Naive B cell (primary cell): Measurements from ENCODE around the gene BSPRY. TPM values are rescaled to one million over a fixed set of nuclear protein-coding genes. Genes with fewer than 3 reads are reported as not detected.
A peak's percentile ranks its signal among the peaks of the same experiment; 100 is the strongest.
"Not testable (repeated sequence)": the region's sequence is repeated elsewhere in the genome, so short reads cannot be mapped to it uniquely, and the experiment has no call there.

Source experiments
- ATAC-seq, 2 donors: fragments of 150-1000 bp; cut with Tn5 transposase; 2 replicates each; pipeline ENCODE4 v1.10.0; 2021; ENCODE audit warnings: low read depth in 2 of 2, mild to moderate bottlenecking in 2 of 2, moderate library complexity in 2 of 2
- DNase-seq: peaks from one replicate; pipeline ENCODE4 v3.0.0; 2022
- H3K27ac Mint-ChIP-seq, 6 donors: one replicate each; pipeline ENCODE4 v1.8.0; 2020 to 2022; ENCODE audit warnings: mild to moderate bottlenecking in 6 of 6, mixed read lengths in 6 of 6, moderate library complexity in 5 of 6, inconsistent platforms in 2 of 6
- H3K27me3 Mint-ChIP-seq, 3 donors: one replicate each; pipeline ENCODE4 v1.8.0; 2021 to 2022; ENCODE audit warnings: mixed read lengths in 3 of 3, mild to moderate bottlenecking in 1 of 3
- H3K36me3 Mint-ChIP-seq, 2 donors: one replicate each; pipeline ENCODE4 v1.8.0; 2020 to 2022; ENCODE audit warnings: mixed read lengths in 2 of 2, inconsistent platforms in 1 of 2, mild to moderate bottlenecking in 1 of 2
- H3K4me1 Mint-ChIP-seq, 3 donors: one replicate each; pipeline ENCODE4 v1.8.0; 2020 to 2022; ENCODE audit warnings: mixed read lengths in 3 of 3, inconsistent platforms in 1 of 3, mild to moderate bottlenecking in 1 of 3, moderate library complexity in 1 of 3
- H3K4me3 Mint-ChIP-seq, 8 donors: one replicate each; pipeline ENCODE4 v1.8.0; 2020 to 2022; ENCODE audit warnings: mild to moderate bottlenecking in 8 of 8, mixed read lengths in 8 of 8, moderate library complexity in 8 of 8, inconsistent platforms in 2 of 8
- H3K9me3 Mint-ChIP-seq, 7 donors: one replicate each; pipeline ENCODE4 v1.8.0; 2020 to 2022; ENCODE audit warnings: mixed read lengths in 7 of 7, mild to moderate bottlenecking in 5 of 7, inconsistent platforms in 2 of 7, moderate library complexity in 1 of 7
- polyA plus RNA-seq, 6 donors: library from polyadenylated mRNA; unstranded; fragments of 300-500 nt; fragmentation: Illumina TruSeq; gene quantifications; one replicate each; pipeline ENCODE4 v1.2.3, GENCODE V29; 2021; ENCODE audit warnings: low read depth in 6 of 6

Gene BSPRY
- polyA plus RNA-seq, 6 donors from 2014 or later, result 0.16 to 1.9 (median 1.2) TPM

DNA sequence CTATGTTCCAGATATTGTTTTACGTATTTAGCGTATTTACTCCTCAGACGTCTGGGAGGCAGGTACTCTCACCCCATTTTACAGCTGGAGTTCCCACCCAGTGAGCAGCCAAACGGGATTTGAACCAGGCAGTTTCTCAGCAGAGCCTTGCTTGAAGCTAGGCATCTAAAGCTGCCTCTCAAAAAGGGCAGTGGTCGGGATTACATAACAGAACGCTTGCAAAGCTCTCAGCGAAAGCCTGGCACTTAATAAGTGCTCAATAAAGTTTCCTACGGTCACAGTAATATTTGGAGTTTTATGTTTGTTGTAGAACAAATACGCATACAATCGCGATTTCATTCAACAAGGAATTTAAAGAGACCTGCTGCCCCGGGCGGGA lies 286 bp upstream of the BSPRY start:
- peaks cover 18 to 24% (median 19%) of the 10 kb centered on the region in 3 donors for H3K4me1 Mint-ChIP-seq
- H3K4me3 Mint-ChIP-seq, result peak overlapping the region; percentile 80 to 91 (median 86)
- no peaks in the 10 kb centered on the region for H3K36me3 Mint-ChIP-seq
- ATAC-seq, result no peak
- H3K27me3 Mint-ChIP-seq, result peaks cover 0 to 31% (median 18%) of the 10 kb centered on the region in 3 donors
- peak overlapping the region in 1 of 6 donors; percentile 44 for H3K27ac Mint-ChIP-seq
- H3K9me3 Mint-ChIP-seq, result no peaks in the 10 kb centered on the region
- no peak for DNase-seq

DNA sequence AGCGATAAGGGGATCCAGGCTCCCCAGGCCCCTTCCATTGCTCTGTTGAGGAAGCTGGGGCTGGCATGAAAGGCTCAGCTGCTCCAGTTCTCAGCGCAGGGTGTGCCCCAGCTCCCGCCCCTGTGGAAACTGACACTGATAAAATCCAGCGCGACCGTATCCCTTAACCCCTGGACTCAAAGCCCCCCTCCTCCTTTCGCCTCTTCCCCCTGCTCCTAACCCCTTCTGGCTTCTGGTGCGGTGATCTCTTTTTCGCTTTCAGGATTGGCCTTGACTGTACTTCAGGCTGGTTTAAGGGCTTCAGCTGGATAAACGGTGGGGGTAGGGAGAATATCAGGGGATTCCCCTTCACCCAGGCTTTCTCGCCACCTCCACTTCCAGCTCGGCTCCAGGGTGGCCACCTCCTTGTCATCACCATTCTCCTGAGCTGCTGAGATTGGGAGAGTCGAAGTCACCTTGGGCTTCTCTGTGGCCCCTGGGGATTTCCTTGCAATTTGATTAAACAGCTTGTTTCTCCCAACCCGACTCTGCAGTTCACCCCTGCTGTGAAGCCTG lies 843 bp downstream of the BSPRY start:
- Mint-ChIP-seq H3K4me3 (peak overlapping the region; percentile 68 to 93 (median 86)), H3K4me1 (peaks cover 18 to 24% (median 19%) of the 10 kb centered on the region in 3 donors), H3K27me3 (peaks cover 0 to 31% (median 18%) of the 10 kb centered on the region in 3 donors), H3K36me3 (no peaks in the 10 kb centered on the region), H3K9me3 (no peaks in the 10 kb centered on the region), H3K27ac (peak overlapping the region in 3 of 6 donors; percentile 62 to 86 (median 82))
- DNase-seq, result no peak
- ATAC-seq, result peak; percentile 15 to 20

GRCh38 chr9:113350937-113351336 lies 1.6 kb downstream of the BSPRY start:
- peak overlapping the region in 1 of 6 donors; percentile 69 for H3K27ac Mint-ChIP-seq
- H3K4me3 Mint-ChIP-seq, result peak overlapping the region; percentile 68 to 93 (median 86)
- H3K27me3 Mint-ChIP-seq, result peaks cover 0 to 31% (median 18%) of the 10 kb centered on the region in 3 donors
- DNase-seq (peak; percentile 50), ATAC-seq (peak; percentile 53 to 54)
- no peaks in the 10 kb centered on the region for H3K9me3 Mint-ChIP-seq
- H3K36me3 Mint-ChIP-seq, result no peaks in the 10 kb centered on the region
- peaks cover 18 to 24% (median 19%) of the 10 kb centered on the region in 3 donors for H3K4me1 Mint-ChIP-seq

DNA sequence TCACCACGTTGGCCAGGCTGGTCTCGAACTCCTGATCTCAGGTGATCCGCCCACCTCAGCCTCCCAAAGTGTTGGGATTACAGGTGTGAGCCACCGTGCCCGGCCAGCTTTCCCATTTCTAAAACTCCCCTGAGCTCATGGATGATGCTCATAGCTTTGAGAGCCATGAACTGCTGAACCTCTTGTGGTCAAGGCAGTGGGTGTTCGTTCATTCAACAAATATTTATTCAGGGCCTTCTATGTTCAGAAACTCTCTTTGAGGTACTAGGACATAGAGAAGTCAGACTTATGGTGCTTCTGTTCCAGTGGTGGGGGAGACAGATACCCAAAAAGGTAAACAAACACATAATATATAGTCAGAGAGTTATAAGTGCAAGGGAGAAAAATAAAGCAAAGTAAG lies 2.7 kb downstream of the BSPRY start:
- Mint-ChIP-seq H3K4me1 (peaks cover 18 to 24% (median 19%) of the 10 kb centered on the region in 3 donors), H3K36me3 (no peaks in the 10 kb centered on the region), H3K27ac (peak overlapping the region in 2 of 6 donors; percentile 22 to 71), H3K27me3 (peaks cover 0 to 29% (median 18%) of the 10 kb centered on the region in 3 donors), H3K4me3 (peak overlapping the region in 2 of 8 donors; percentile 22 to 31), H3K9me3 (no peaks in the 10 kb centered on the region)
- ATAC-seq, result no peak
- no peak for DNase-seq

DNA sequence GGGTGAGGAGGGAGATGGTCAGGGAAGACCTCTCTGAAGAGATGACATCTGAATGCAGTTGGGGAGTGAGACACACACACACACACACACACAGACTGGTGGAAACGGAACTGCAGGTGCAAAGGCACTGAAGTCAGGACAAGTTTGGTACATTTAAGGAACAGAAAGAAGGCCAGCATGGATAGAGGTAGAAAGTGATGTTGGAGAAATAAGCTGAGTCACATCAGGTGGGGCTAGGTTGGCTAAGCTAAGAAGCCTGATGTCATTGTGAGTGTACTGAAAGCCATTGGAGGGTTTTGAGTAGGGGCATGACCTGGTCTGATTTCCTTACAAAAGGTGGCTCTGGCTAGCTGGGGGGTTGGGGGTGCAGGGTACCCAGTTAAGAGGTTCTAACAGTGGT lies 3.1 kb downstream of the BSPRY start:
- DNase-seq (no peak), ATAC-seq (no peak)
- H3K4me3 Mint-ChIP-seq, result peak overlapping the region in 1 of 8 donors; percentile 31
- H3K27ac Mint-ChIP-seq, result peak overlapping the region in 2 of 6 donors; percentile 22 to 71
- H3K4me1 Mint-ChIP-seq, result peaks cover 18 to 24% (median 19%) of the 10 kb centered on the region in 3 donors
- no peaks in the 10 kb centered on the region for H3K36me3 Mint-ChIP-seq
- peaks cover 0 to 24% (median 18%) of the 10 kb centered on the region in 3 donors for H3K27me3 Mint-ChIP-seq
- no peaks in the 10 kb centered on the region for H3K9me3 Mint-ChIP-seq

DNA sequence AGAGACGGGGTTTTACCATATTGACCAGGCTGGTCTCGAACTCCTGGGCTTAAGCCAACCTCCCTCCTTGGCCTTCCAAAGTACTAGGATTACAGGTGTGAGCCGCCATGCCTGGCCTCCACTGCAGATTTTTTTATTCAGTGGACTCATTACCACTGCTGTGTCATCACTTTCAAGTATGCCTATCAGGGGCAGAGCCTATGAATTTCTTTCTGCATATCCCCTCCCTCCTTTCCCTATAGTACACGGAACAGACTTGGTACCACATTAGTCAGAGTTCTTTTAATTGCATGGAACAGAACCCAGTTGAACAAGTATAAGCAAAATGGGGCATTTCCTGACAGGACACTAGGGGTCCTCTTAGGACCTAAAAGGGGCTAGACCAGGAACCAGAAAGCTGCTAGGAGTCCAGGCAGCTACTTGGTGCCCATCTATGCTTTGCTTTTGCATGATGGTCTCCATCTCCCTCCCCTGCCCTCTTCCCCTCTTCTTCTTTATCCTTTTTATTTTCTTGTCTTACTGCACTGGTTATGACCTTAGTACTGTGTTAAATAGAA lies 5.8 kb downstream of the BSPRY start:
- Mint-ChIP-seq H3K36me3 (no peaks in the 10 kb centered on the region), H3K4me1 (peaks cover 14 to 20% (median 15%) of the 10 kb centered on the region in 3 donors), H3K27me3 (peaks cover 0 to 22% (median 17%) of the 10 kb centered on the region in 3 donors)

DNA sequence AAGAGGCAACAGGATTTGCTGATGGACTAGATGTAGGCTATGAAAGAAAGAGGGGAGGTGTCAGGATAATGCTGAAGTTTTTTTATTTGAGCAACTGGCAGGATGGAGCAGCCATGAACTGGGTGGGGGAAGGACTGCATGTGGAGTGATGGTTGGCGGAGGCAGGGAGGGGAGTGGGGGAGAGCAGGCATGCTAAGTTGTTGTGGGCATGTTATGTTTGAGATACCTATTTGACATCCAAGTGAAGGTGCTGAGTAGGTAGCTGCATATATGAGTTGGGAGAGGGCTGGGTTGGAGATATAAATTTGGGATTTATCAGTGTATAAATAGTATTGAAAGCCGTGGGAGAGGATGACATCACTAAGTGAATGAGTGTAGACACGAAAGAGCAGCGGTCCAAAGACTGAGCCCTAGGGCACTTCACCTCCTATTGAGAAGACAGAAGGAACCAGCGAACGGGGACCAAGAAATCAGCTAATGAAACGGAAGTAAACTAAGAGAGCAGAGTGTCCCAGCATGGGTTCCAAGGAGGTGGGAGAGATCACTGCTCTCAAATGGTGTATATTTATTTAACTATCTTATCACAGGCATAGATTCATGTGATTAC lies 7.4 kb downstream of the BSPRY start:
- Mint-ChIP-seq H3K36me3 (no peaks in the 10 kb centered on the region), H3K4me3 (no peak overlapping the region), H3K27me3 (peaks cover 0 to 13% (median 11%) of the 10 kb centered on the region in 3 donors), H3K27ac (no peak overlapping the region), H3K4me1 (peaks cover 0 to 7% (median 0%) of the 10 kb centered on the region in 3 donors), H3K9me3 (no peaks in the 10 kb centered on the region)
- ATAC-seq (no peak), DNase-seq (no peak)

More for the DNA sequence above, 5.8 kb downstream of the BSPRY start:
- no peaks in the 10 kb centered on the region for H3K9me3 Mint-ChIP-seq
- no peak for ATAC-seq
- no peak overlapping the region for H3K4me3 Mint-ChIP-seq
- DNase-seq, result no peak
- H3K27ac Mint-ChIP-seq, result no peak overlapping the region

- no peak for DNase-seq
- H3K9me3 Mint-ChIP-seq, result no peaks in the 10 kb centered on the region
- no peaks in the 10 kb centered on the region for H3K27me3 Mint-ChIP-seq
- no peak overlapping the region for H3K4me3 Mint-ChIP-seq
- H3K27ac Mint-ChIP-seq, result no peak overlapping the region
- no peak for ATAC-seq
- H3K4me1 Mint-ChIP-seq, result no peaks in the 10 kb centered on the region
- no peaks in the 10 kb centered on the region for H3K36me3 Mint-ChIP-seq
These were observed 10.0 kb downstream of the BSPRY start for GRCh38 chr9:113359385-113359784.

- ATAC-seq (no peak), DNase-seq (no peak)
- no peaks in the 10 kb centered on the region for H3K27me3 Mint-ChIP-seq
- no peak overlapping the region for H3K4me3 Mint-ChIP-seq
- H3K4me1 Mint-ChIP-seq, result no peaks in the 10 kb centered on the region
- H3K27ac Mint-ChIP-seq, result peak overlapping the region in 1 of 6 donors; percentile 78
- H3K36me3 Mint-ChIP-seq, result no peaks in the 10 kb centered on the region
- H3K9me3 Mint-ChIP-seq, result no peaks in the 10 kb centered on the region
These were observed 11.0 kb downstream of the BSPRY start for GRCh38 chr9:113360242-113360842.

DNA sequence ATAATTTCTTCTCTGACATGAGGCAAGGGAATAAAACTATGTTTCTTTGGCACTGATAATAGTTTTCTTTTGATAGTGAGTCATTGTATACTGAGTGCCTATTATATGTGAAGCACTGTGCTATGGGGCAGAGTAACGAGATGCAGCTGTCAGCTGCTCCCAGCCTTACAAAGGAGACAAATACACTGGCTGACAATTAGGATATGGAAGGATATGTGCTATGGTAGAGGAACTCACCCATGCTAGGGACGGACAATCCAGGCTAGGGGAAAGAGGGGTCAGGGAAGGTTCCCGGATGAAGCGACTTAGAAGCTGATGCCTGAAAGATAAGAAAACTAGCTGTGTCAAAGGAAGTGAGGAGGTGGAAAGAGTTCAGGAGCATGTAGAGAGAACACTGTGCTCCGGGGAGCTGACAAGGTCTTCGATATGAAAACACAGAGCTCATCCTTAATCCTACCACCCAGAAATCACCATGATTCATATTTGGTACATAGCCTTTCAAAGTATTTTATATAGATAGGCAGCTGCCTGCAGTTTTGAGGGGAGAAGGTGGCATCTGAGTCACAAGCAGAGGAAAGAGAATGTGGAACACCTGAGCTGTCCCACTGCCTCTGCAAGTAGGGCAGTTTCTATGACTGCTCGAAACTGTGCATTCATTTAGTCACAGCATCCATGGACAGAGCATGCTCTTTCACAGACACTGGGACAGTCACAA lies 12.1 kb downstream of the BSPRY start:
- Mint-ChIP-seq H3K27me3 (no peaks in the 10 kb centered on the region), H3K9me3 (no peaks in the 10 kb centered on the region), H3K27ac (peak overlapping the region in 2 of 6 donors; percentile 62 to 80), H3K36me3 (no peaks in the 10 kb centered on the region), H3K4me3 (no peak overlapping the region), H3K4me1 (no peaks in the 10 kb centered on the region)
- no peak for DNase-seq
- ATAC-seq, result no peak

DNA sequence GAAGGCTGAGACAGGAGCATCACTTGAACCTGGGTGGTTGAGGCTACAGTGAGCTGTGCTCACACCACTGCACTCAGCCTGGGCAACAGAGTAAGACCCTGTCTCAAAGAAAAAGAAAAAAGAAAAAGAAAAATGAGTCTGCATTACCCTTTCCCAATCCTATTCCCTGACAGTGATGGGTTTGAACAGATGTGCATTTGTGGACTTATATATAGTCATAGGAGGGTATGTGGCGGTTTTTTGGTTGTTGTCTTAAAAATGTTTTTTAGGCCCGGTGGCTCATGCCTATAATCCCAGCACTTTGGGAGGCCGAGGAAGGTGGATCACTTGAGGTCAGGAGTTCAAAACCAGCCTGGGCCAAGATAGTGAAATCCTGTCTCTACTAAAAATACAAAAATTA lies 14.0 kb downstream of the BSPRY start:
- ATAC-seq (no peak), DNase-seq (no peak)
- Mint-ChIP-seq H3K27ac (no peak overlapping the region), H3K9me3 (no peaks in the 10 kb centered on the region), H3K36me3 (no peaks in the 10 kb centered on the region), H3K4me1 (no peaks in the 10 kb centered on the region), H3K4me3 (no peak overlapping the region), H3K27me3 (no peaks in the 10 kb centered on the region)

DNA sequence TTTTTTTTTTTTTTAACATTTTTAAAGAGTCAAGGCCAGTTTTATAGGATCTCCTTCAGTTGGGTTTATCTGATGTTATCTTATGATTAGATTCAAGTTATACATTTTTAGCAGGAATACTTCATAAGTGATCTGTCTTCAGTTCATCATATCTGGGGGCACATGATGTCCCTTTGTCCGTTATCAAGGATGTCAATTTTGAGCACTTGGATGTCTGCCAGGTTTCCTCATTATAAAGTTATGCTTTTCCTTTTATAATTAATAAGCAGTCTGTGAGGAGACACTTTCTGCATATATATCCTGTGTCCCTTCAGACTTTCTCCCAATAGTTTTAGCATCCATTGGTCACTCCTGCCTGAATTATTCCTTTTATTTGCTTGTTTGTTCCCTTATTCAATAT lies 15.6 kb downstream of the BSPRY start:
- no peaks in the 10 kb centered on the region for H3K4me1 Mint-ChIP-seq
- ATAC-seq, result no peak

DNA sequence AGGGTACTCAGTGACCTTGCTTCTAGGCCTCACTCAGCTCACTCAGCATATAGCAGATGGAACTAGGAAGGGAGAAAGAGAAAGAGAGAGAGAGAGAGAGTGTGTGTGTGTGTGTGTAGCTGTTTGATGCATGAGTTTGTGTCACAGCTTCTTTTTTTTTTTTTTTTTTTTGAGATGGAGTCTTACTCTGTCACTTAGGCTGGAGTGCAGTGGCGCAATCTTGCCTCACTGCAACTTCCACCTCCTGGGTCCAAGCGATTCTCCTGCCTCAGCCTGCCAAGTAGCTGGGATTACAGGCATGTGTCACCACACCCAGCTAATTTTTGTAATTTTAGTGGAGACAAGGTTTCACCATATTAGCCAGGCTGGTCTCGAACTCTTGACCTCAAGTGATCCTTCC lies 16.3 kb downstream of the BSPRY start:
- H3K4me1 Mint-ChIP-seq, H3K27me3 Mint-ChIP-seq, H3K9me3 Mint-ChIP-seq, DNase-seq, H3K4me3 Mint-ChIP-seq, ATAC-seq, H3K36me3 Mint-ChIP-seq: not testable (repeated sequence)
- H3K27ac Mint-ChIP-seq, result peak overlapping the region in 1 of 6 donors; percentile 79

More for the DNA sequence above, 15.6 kb downstream of the BSPRY start:
- DNase-seq, result no peak
- H3K27ac Mint-ChIP-seq, result no peak overlapping the region
- no peaks in the 10 kb centered on the region for H3K36me3 Mint-ChIP-seq
- no peaks in the 10 kb centered on the region for H3K27me3 Mint-ChIP-seq
- no peaks in the 10 kb centered on the region for H3K9me3 Mint-ChIP-seq
- H3K4me3 Mint-ChIP-seq, result no peak overlapping the region
